ENCODE measurements around the gene DTX4.

The DTX4 gene

DNA sequence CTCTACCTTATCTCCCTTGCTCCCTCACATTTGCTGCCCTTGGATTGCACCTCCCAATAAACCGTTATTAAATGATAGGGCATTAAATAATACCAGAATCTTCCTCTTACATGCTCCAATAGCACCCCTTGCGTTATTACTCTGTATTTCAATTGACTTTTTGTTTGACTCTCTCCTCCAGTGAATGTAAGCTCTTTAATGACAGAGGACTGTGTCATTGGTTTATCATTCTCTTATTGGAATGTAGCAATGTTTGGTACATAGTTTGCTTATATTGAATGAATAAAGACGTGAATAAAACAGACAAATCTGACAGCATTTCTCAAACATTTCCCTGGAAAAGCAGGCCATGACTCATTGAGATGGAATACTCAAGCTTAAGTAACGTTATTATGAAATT is 49.5 kb downstream of the DTX4 start:
- DNase-seq (ENCODE audit: low spot score), result no peak

GRCh38 chr11:59222464-59223060 is 50.6 kb downstream of the DTX4 start:
- no peak for DNase-seq (ENCODE audit: low spot score)

GRCh38 chr11:59223177-59223576 is 51.2 kb downstream of the DTX4 start:
- DNase-seq (ENCODE audit: low spot score), result no peak

- DNase-seq (ENCODE audit: low spot score), result no peak
Measured at GRCh38 chr11:59223611-59224010, 51.7 kb downstream of the DTX4 start.

DNA sequence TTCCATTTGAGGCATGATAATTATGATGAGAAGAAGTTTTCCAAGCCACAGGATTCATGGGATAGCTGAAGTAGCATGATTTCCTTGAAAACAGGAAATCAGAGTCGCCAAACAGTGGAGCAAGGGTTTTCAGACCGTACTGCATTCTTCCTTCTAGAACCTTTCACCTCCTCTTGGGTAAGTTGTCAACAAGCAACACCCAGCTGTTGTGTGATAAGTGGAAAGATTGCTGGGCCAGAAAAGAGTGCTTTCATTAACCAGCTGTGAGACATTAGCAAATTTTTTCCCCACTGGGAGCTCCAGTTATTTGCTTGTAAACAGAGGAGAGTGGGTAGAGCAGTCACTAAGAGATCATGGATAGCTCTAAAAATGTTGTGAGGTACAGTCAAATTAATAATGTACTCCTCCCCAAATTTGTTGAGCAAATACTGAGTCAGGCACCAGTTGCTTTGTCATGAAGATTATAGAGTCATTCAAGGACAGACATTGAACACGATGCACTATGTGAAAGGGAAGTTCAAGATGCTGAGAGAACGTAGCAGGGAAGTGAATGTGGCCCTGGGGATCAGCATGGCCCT is 52.5 kb downstream of the DTX4 start:
- DNase-seq (ENCODE audit: low spot score), result no peak

- no peak for DNase-seq (ENCODE audit: low spot score)
Measured at GRCh38 chr11:59225017-59225416, 53.1 kb downstream of the DTX4 start.

GRCh38 chr11:59226396-59226795 is 54.5 kb downstream of the DTX4 start:
- DNase-seq (ENCODE audit: low spot score), result no peak

DNA sequence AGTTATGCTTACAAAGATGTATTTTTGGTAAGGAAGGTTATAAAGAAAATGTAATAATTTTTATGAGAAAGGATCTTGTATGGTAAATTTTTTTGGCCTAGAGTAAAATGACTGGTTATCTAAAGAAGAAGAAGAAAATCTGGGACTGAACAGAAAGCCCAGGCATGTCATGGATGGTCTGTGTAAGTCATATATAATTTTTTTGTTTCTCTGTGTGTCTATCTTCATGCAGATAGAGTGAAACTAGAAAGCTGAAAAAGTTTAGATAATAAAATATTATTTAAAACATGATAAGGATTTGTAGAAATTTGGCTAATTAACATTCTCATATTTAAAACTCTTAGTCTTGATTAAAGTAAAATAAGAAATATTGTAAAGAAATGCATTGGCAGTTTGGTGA is 68.4 kb downstream of the DTX4 start:
- DNase-seq (ENCODE audit: low spot score), result no peak

DNA sequence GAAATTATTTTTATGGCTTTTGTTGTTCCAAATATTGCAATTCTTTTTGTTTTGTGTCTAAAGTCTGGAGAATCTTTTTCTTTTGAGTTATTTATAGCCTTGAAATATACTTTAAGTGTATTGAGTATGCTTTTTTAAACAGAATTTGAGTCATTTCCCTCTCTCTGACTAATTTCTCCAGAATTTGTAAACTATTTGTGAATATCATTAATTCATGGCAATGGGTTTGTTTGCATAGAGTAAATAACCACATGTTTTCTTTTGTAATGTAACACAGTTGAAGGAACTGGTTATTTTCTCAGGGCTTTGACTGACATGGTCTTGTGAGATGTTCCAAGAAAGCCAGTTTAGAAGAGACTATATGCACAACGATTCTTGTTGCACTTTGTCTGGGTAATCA is 71.7 kb downstream of the DTX4 start:
- DNase-seq (ENCODE audit: low spot score), result no peak

DNA sequence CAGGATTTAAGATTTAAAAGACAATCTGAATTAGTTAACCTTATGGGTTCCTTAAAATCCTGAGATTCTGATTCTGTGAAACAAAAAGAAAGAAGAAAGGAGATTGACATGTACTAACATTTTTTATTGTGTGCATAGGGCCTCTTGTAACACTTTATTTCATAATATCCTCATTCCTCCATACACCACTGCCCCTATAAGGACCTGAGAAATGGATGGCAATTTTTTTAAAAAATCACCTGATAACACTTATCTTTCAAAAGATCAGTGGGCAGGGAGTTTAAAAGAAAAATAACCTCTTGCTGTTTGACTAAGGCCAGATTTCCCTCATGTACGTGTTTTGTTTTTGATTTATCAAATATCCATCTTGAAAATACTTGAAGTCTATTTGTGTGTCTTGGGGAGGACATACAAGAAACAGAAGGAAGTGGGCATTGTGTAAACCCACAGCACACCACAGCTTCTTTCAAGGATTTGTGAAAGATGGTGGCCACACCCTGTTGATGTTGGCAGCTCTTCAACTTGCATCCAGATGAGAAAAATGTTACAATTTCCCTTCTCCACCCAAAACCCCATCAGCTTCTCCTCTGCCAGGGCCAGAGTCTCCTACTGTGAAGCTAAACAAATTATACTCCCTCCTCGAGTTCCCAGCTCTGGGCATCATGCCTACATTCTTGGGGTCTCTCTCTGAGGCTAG is 75.7 kb downstream of the DTX4 start:
- DNase-seq (ENCODE audit: low spot score), result no peak

DNA sequence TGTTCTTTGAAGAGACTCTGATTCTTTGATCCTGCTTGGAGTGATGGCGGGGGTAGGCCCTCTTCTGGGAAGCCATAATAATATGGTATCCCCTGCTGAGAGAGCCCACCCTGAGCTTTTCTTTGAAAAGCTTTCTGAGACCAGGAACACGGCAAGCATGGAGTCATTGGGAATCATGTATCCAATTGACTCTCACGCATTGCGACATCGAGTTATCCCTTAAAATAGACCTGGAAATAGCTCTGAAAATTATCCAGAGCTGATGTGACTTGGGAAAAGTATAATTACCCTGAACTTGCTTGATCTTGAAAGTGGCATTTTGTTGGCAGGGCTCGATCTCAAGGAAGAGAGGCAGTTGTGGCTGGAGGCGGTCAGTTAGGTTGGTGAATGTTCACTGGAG is 77.6 kb downstream of the DTX4 start:
- no peak for DNase-seq (ENCODE audit: low spot score)

- no peak for DNase-seq (ENCODE audit: low spot score)
Measured at GRCh38 chr11:59253001-59253400, 81.1 kb downstream of the DTX4 start.

DNA sequence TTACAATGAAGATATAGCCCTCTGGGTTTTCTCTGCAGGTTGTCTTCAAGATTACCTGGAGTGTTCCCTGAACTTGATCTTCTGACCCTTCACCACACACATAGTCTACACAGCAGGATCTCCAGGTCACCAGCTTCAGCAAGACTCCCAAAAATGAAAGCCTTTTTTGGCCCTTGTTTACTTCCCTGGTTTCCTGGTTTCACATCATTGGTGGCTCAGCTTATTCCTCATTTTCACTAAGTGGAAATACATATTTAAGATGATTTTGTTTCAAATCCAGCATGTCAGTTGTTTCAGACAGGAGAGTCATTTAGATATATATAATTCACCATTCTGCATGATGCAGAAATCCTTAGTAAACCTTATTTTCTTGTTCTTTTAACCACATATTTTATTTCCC is 82.4 kb downstream of the DTX4 start:
- DNase-seq (ENCODE audit: low spot score), result no peak

GRCh38 chr11:59255281-59255680 is 83.3 kb downstream of the DTX4 start:
- no peak for DNase-seq (ENCODE audit: low spot score)

Data from cerebellar cortex (tissue), 1 donor.